ENCODE results near the gene PRSS33.

Gene PRSS33

GRCh38 chr16:2763173-2763572 is 24.2 kb downstream of the PRSS33 start:
- no peak for DNase-seq (ENCODE audit: low spot score)

GRCh38 chr16:2762711-2763110 is 24.6 kb downstream of the PRSS33 start:
- DNase-seq (ENCODE audit: low spot score) = no peak

DNA sequence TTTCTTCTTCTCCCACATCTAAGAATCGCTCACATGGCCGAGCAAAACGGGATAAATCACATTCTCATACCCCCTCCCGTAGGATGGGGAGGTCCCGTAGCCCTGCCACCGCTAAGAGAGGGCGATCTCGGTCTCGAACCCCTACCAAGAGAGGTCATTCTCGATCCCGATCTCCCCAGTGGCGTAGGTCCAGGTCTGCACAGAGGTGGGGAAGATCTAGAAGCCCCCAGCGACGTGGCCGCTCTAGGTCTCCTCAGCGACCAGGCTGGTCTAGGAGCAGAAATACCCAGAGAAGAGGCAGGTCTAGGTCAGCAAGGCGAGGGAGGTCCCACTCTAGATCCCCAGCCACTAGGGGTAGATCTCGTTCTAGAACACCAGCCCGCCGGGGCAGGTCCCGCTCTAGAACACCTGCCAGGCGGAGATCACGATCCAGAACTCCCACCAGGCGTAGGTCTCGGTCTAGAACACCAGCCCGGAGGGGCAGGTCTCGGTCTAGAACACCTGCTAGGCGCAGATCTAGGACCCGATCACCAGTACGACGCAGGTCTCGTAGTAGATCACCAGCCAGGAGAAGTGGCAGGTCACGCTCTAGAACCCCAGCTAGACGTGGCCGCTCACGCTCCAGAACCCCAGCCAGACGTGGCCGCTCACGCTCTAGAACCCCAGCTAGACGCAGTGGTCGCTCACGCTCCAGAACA is 25.3 kb downstream of the PRSS33 start:
- DNase-seq (ENCODE audit: low spot score) = no peak

- no peak for DNase-seq (ENCODE audit: low spot score)
Measured at GRCh38 chr16:2761472-2761871, 25.9 kb downstream of the PRSS33 start.

GRCh38 chr16:2757344-2757743 is 30.0 kb downstream of the PRSS33 start:
- no peak for DNase-seq (ENCODE audit: low spot score)

- DNase-seq (ENCODE audit: low spot score) = no peak
Measured at GRCh38 chr16:2756288-2757015, 30.9 kb downstream of the PRSS33 start.

GRCh38 chr16:2755158-2755557 is 32.2 kb downstream of the PRSS33 start:
- DNase-seq (ENCODE audit: low spot score) = no peak

- DNase-seq (ENCODE audit: low spot score) = peak; percentile 52
Measured at GRCh38 chr16:2753733-2754020, 33.7 kb downstream of the PRSS33 start.

DNA sequence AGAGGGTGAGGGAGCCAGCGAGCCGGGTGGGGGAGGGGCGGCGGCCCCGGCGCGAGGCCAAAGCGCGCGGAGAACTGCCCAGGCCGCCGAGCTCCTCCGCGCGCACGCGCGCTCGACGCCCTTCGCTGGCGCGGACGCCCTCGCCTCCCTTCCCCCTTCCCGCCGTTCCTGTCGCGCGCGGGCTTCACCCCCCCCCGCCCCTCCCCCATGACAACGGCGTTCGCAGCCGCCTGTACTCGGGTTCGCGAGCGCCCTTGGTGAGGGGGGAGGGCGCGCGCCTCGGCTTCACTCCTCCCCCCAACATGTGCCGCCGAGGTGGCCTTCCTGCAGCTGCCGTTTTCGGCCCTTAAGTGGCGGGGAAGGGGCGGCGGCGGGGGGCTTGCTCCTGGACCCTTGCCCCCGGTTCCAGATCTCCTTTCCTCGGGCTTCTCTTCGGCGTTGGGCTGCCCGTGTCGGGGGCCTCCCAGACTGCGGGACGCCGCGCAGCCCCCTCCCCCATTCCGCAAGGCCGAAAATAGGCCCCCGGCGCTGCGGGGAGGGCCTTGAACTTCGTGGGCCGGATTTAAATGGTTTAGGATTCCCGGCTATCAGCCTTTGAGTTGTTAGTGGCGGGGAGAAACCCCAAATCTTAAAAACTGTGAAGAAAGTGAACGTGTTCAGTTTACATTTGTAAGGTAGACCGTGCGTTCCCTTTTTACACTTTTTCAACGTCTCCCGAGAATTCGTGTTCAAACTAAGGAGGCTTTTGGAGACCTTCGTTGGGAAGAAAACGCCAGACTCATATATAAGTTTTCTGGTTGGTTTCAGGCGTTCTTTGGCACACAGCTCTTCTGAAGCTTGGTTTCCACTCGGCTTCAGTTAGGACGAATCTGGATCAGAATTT is 34.3 kb downstream of the PRSS33 start:
- peak; percentile 91 for DNase-seq (ENCODE audit: low spot score)

DNA sequence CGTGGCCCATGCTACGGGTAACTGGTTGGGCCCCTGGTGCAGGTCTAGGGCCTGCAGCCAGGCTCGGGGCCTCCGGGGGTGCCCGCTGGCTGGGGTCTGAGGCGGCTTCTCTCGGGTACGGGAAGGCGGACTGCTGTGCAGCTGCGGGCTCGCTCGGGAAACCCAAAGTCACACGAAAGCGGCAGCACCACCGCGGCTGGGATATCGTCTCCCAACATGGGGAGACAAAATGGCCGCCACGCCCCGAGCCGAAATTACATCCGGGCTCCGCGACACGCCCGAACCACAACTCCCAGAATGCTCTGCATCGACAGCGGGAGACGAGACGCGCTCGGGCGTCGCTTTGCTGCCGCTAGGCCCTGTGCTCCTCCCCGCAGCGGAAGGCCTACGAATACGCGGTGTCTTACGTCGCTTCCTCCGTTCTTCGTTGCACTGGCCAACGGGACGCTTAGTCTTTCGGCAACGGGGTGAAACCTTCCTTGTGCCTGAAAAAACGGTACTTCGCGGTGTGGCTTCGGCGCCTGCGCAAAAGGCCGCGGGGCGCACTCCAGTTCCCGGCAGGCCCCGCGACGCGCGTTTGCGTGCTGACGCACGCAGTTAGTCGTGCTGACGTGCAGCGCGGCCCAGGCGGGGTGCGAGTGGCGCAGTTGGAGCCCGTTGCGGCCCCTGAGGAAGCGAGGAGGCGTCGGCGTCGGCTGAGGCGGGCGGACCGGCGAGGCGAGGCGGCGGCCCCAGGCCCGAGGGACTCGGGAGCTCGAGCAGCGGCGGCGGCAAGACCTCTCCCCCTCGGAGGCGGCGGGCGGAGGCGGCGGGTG is 35.1 kb downstream of the PRSS33 start, which contains the start of gene SRRM2:
SRRM2 (plus strand) TSS at position 604 of the 815 bp plus-strand sequence. CDS start 3,727 bp downstream, outside the sequence.
- DNase-seq (ENCODE audit: low spot score) = peak; percentile 95

DNA sequence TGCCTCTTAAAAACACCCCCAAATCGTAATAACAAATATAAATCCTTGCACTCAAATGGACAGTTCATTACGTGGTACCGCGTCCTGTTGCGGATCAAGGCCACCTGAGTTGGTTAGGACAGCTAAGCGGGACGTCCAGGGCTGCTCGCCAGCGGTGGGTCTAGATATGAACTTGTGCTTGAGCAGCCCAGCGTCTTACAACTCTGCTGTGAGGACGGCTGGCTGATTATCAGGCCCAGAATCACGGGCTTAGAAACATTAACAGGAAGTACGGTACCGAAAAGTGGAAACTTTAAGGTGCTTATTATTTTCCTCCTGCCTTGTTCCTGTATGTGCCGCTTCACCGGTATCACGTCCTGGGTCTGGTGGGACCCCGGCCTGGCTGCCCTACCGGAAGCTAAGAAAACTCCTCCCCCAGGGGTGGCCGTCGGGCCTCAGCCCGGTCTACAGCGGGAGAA is 35.8 kb downstream of the PRSS33 start:
- DNase-seq (ENCODE audit: low spot score) = peak; percentile 80

GRCh38 chr16:2749936-2750335 is 37.4 kb downstream of the PRSS33 start:
- DNase-seq (ENCODE audit: low spot score) = no peak

DNA sequence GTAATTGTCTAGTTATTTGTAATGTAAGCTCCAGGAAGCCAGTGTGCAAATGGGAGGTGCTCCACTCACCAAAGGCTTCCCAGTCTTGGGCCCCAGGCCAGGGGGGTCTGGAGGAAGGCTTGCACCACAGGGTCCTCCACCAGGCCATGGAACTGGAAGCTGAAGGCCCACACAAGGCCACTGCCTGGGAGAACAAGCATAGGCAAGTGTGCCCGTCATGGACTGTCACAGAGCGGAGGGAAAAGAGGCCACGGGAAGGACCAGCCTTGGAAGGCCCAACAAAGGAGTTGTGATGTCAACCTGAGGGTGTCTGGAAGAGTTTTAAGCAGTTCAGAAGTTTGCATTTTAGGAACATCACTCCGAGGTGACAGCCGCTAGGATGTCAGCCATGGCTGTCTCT is 37.9 kb downstream of the PRSS33 start:
- DNase-seq (ENCODE audit: low spot score) = no peak

GRCh38 chr16:2748757-2749455 is 38.5 kb downstream of the PRSS33 start:
- DNase-seq (ENCODE audit: low spot score) = no peak

DNA sequence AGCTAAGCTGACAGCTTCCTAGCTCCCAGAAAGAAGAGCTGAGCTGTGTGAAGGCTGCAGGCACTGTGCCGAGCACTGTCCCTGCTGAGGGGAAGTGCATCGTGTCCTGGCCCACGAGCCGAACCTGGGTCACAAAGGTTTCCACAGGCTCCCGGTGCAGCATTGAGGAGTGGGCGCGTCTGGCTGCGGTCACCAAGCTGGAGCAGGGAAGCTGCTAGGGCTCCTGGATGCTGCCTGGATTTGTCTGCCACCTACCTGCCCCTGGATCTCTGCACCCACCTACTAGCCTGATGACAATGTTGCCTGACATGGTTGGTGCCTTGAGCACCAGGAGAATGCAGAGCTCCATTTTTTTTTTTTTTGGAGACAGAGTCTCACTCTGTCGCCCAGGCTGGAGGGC is 41.4 kb downstream of the PRSS33 start:
- DNase-seq (ENCODE audit: low spot score) = no peak

DNA sequence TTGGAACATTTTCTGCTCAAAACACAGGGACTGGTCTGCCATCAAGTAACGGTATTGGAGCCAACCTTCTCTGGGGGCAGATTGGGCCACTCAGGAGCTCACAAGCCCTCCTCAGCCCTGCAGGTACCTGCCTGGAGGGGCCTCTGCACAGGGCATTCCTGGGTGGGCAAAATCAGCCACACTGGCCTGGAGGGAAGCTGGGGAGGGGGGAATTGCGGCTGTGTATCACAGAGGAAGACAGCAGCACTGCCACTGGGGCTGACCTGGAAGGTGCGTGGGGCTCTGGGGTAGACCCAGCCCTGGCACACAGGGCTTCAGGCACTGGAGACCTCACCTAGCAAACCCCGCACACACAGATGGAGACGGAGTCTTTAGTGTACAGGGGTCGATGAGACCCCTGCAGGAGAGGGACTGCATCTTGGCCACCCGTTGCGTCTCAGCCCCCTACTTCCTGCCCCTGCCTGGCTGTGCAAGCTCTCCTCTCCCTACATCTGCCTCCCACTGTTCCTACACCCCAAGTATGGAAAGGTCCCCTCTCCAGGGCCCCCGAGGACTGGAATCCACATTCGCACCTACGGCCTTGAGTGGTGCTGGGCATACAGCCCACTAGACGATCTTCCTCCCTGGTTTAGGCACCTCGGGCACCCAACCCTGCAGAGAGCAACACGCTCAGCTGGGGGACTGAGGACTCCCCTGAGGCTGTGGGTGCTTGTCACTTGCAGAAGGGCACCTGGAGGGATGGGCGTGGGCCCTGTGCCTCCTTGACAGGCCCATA is 42.1 kb downstream of the PRSS33 start:
- DNase-seq (ENCODE audit: low spot score) = no peak

DNA sequence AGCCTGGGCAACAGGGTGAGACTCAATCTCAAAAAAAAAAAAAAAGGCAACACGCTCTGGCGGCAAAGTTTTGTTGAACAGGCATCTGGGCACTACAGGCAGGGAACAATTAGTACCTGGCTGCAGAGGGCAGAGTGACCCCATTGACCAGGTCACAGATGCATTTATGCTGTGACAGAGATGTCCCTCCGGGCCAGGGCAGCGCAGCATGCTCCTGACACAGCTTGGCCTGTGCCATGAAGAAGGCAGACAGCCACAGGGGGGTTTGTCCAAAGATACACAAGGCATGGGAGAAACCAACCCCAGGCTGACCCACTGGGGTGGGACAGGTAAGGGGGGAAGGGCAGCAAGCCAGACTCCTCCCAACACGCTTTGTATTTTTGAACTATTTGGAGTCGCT is 42.6 kb downstream of the PRSS33 start:
- DNase-seq (ENCODE audit: low spot score) = no peak

DNA sequence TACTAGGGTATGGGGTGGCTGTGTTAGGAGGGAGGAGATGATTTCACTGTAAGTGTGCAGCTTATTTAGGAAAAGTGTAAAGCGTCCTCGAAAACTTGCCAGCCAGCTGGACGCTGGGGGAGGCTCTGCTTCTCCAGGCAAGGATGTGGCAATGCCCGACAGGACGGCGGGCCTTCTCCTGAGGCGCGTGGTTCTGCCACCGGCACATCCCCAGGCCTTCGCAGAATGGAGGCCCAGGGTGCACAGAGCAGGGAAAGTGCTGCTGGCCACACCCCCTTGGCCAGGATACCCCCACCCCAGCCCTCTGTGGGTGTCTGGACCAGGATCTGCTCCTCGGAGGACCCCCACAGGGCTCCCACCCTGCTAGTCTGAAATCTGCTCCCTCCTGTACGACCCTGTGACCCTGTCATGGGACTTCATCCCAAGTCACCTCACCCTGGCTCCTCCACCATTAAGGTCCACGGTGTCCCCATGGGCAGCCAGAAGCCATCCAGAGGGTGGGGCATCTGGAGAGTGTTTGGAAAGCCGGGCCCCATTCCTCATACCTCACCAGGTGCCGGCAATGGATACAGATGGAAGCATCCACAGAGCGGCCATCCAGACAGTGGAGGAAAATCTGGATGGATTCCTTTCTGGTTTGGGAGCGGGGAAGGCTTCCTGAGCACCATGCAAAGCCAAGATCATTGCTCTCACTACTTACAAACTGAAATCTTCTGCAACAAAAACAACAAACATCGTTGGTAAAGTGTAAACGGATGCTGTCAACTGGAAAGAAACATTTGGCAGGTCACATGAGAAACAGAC is 44.2 kb downstream of the PRSS33 start:
- DNase-seq (ENCODE audit: low spot score) = no peak

DNA sequence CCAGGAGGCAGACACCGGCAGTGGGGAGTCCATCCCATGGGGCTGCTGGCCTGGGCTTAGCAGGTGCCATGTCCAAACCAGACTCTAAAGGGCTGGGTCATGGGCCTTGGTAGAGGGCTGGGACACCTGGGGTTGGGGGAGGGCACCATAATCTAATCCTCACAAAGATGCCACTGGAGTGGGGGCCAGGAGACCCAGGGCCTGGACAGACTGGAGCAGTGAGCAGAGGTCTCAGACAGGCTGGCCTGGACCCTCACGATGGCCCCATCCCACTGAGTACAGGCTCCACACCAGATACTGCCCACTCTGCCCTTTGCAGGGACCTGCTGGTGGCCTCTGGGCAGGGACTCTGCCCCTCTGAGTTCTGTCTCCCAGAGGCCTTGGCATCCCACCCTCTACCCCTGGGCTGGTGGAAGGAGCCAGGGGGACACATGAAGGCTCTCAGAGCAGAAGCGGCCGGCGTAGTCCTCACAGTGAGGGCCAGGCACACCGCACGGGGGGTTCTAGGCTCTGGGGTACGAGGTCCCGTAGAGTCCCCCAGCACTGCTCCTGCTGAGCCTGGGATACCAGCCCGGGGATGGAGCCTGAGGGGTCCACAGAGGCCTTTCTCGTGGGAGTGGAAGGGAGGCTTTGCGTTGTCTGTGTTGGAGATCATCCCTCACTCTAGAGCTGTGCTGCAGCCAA is 44.9 kb downstream of the PRSS33 start:
- DNase-seq (ENCODE audit: low spot score) = no peak

All from RKO (cell line).